ENCODE measurements around the gene IQSEC1.

IQSEC1 gene

DNA sequence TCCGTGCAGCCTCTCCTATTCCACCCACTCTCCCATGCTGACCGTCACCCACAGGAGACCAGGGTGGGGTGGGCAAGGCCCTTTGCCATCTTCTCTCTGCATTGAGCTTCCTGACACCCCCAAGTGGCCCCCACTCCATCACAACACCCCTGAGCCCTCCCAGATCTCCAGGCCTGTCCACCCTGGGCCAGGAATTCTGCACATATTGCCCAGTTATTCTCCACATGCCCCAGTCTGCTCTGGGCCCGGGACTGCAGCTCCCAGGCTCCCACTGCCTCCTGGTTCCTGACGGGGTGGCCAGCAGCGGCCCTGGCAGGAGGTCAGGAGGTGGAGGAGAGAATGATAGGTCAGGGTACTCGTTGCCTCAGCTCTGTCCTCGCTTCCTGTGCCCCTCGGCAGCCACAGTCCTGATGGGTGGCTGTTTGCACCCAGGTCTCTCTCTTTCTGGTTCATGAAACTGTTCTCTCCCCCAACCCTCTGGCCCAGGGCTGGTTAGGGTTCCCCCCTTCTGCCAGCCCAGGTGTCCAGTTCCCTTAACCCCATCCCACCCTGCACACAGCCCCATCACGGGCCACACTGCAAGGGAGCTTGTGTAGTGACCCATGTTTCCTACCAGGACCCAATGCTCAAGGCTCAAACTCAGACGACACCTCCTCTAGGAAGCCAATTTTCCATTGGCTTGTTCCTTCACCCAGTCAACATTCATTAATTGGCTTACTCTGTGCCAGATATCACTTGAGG, 47.3 kb downstream of the IQSEC1 start:
- no peak for DNase-seq

DNA sequence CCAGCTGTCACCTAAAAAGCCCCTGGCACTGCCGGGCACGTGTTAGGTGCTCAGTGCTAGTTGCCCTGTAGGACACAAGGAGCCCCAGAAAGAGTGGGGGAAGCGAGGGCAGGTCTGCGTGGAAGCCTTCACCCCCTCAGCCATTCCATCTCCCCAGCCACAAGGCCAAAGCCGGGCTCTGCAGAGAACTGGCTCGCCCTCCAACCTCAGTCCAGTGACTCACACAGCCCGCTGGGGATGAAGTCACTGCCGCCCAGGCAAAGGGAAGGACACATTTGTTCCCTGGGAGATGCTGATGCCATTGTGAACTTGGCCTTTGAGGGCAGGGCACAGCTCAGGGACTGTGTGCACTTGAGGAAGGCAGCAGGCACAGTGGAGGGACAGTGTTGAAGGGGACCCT, 48.1 kb downstream of the IQSEC1 start:
- no peak for DNase-seq

- no peak for DNase-seq
Observed at GRCh38 chr3:13024765-13025065, 48.5 kb downstream of the IQSEC1 start.

DNA sequence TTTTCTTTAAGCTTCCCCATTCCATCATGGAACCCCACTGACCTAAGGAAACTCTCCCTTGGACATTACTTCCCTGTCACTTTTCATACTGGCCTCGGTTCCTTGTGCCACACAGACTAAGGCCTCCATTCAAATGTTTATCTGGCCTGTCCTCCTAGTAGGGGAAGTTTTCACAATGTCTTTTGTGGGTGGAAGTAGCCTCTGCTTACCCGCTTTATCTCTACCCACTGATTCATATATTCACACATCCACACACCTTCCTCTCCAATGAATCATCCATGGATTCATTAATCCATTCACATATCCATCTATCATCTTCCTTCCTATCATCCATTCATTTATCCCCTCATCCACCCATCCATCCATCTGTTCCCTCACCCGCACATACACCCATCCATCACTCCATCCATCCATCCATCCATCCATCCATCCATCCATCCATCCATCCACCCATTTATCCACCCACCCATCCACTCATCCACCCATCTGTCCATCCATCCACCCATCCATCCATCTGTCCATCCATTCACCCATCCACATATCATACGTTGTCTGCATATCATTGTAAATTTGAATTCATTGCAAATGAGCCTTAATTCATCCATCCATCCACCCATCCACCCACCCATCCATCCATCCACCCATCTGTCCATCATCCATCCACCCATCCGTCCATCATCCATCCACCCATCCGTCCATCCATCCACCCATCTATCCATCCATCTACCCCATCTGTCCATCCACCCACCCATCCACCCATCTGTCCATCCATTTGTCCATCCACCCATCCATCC, 49.1 kb downstream of the IQSEC1 start:
- DNase-seq, result no peak

DNA sequence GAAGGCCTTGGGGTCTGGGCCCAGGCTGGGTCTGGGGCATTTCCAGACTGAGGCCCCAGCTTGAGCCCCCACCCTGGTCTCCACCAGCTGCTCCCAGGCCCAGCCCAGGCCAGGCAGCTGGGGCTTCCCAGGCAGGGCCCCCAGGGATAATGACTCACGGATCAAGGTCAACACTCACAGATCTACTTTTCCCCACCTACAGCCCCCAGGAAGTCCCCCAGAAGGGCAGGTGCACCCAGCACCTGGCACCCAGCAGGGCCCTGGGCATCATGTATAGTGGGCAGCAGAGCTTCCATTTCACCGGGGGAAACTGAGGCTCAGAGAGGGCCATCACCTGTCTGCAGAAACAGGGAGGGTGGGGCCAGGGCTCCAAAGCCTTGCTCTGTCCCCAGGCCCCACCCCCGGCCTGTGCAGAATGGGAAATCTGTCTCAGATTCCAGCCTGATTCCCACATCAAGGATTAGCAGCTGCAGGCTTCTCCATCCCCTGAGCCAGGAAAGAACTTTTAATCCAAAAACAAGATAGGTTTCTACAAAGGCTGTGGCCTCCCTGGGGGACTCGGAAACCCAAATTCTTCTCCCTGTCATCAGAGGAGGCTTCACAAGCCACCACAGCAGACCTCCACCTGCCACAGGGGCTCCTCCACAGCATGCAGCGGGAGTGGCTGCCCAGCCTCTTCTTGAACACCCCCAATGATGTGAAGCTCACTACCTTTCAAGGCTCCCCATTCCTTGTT, 49.8 kb downstream of the IQSEC1 start:
- DNase-seq, result no peak

DNA sequence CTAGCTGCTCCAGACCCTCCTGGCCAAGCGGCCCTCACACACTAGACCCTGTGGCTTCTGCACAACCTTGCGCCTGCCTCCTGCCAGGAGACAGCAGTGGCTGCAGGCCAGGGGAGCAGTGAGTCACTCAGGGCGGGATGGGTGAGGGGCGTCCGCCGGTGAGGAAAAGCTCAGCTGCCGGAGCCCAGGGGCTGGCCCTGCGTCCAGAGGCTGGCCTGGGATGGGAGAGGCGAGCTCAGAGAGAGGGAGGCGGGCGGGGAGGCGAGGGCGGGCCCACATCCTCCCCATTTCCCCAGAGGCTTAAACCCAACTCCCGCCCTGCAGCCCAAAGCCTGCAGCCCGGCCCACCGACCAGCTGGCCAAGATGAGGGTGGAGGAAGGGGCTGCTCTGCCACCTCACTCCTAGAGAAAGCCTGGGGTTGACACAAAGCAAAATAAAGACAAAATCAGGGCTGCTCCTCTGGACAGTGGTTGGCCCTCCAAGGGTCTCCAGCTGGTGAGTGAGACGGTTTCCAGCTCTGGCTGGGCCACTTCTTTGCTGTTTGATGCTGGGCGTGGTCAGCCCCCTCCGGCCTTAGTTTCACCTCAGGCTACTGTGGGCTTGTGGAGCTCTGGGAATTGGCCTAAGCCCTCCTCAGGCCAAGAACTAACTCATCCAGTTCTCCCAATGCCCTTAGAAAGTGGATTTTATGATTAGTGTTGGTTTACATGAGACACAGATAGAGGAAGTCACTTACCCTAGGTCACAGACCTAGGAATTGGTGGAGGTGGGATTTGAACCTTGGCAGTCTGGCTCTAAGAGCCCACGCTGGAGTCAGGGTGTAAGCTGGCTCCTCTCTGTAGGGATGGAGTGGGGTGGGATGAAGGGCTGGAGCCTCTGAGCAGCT, 50.6 kb downstream of the IQSEC1 start:
- no peak for DNase-seq

- DNase-seq, result no peak
Observed at GRCh38 chr3:13021141-13022114, 51.8 kb downstream of the IQSEC1 start.

DNA sequence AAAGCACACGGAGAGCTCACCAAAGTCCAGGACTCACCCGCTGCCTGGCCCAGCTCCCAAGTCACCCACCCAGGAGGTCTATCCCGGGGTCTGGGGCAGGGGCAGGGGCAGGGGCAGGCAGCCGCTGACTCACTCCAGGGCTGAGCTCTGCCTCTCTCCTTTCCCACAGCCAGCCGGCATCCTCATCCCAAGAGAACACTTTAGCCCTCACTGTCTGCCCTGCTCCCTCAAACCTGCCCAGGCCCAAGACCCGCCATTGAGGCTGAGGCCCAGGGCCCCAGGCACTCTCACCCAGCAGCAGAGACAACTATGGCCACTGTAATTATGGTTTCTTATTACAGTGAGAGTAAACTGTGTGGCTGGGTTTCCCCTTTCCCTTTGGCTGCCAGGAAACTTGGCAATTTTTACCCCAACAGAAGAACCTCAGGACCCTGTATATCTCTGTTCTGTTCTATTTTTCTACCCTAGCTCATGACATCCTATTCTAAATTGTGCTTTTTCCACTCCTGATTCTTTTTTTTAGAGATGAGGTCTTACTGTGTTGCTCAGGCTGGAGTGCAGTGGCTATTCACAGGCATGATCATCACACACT, 53.0 kb downstream of the IQSEC1 start:
- no peak for DNase-seq

DNA sequence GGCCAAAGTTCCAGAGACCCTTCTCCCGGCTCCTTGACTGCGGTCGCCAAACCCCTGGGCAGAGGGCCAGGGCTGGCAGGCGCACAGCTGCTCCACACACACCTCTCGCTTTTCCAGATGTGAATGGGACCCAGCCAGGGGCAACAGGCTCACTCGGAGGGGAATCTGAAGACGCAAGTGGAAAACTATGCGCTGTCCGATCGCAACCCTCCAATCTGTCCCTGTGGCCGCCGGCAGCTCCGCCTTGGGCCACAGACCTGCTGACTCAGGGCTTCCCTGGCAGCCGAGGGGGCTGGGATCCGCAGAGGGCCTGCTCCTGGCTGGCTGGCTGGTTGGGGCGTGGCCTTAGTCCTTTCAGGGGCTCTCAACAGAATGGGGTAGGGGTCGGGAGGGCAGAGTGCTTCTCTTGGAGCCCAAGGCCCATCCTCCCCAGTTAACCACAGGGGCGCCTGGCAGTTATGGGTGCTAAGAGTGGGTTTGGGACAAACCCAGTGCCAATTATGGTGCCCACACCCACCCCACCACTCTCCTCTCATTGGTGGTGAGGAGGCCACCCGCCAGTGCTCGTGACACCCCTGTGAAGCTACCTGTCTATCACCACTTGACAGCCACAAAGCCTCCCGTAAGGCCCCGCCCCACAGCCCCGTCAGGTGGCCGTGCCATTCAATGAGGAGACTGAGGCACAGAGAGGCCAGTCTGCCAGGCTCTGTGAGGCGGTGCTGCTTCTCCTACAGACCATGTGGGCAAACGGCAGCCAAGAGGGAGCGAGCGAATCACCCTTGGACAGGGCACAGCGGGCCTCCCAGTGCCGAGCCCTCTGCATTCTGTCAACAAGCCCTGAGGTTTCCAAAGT, 53.8 kb downstream of the IQSEC1 start:
- DNase-seq, result no peak

GRCh38 chr3:13018561-13019242, 54.5 kb downstream of the IQSEC1 start:
- no peak for DNase-seq

- DNase-seq, result no peak
Observed at GRCh38 chr3:13018043-13018451, 55.2 kb downstream of the IQSEC1 start.

- no peak for DNase-seq
Observed at GRCh38 chr3:13017361-13018042, 55.7 kb downstream of the IQSEC1 start.

GRCh38 chr3:13016721-13017255, 56.4 kb downstream of the IQSEC1 start:
- DNase-seq, result no peak

GRCh38 chr3:13016083-13016720, 57.0 kb downstream of the IQSEC1 start:
- DNase-seq, result no peak

- peak; percentile 82 for DNase-seq
Observed at GRCh38 chr3:13015286-13016082, 57.7 kb downstream of the IQSEC1 start.

GRCh38 chr3:13014755-13015285, 58.4 kb downstream of the IQSEC1 start:
- DNase-seq, result no peak
